Retinal pigment epithelial cell (primary cell): ENCODE measurements around the gene ABHD4.

ENCODE experiments used
- DNase-seq: peaks from one replicate; pipeline ENCODE4 v3.0.0-alpha.2; 2010; ENCODE audit warnings: low read depth
- H3K4me3 ChIP-seq: 2 replicates; pipeline ENCODE4 v1.5.1; 2011; ENCODE audit warnings: mild to moderate bottlenecking, low read length, control low read depth, moderate library complexity
- TF ChIP-seq, protein P1 (sequence below): conservative IDR thresholded peaks from 2 replicates; pipeline ENCODE4 v1.5.1; 2011; ENCODE audit warnings: low read depth, low read length, control low read depth, inconsistent platforms

The ABHD4 gene

DNA sequence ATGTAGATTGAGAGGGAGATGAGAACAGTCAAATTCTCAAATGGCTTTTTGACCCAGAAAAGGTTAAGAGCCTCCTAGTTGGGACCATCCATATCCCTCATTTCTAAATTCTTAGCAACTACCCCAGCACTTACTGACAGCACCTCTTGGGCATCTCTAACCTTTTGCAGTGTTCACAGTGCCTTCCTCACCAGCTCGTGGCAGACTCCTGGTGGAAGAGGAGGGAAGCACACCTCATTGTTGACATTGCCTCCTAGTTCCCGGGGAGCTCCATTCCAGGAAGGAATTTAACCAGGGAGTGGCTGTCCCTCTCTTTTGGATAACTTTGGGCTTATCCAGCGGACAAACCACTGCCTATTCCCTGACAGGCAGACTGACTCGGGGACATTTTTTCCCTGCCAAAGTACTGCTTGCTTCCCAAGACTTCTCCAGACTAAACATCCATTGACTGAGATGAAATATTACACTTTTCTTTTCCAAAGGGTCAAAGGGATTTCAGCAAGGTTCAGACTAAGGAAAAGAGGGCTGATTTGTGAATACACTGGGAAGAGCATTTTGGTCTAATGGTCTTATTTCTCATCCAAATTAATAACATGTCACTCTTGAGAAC lies 55.0 kb downstream of the ABHD4 start:
- TF ChIP-seq, protein P1, sequence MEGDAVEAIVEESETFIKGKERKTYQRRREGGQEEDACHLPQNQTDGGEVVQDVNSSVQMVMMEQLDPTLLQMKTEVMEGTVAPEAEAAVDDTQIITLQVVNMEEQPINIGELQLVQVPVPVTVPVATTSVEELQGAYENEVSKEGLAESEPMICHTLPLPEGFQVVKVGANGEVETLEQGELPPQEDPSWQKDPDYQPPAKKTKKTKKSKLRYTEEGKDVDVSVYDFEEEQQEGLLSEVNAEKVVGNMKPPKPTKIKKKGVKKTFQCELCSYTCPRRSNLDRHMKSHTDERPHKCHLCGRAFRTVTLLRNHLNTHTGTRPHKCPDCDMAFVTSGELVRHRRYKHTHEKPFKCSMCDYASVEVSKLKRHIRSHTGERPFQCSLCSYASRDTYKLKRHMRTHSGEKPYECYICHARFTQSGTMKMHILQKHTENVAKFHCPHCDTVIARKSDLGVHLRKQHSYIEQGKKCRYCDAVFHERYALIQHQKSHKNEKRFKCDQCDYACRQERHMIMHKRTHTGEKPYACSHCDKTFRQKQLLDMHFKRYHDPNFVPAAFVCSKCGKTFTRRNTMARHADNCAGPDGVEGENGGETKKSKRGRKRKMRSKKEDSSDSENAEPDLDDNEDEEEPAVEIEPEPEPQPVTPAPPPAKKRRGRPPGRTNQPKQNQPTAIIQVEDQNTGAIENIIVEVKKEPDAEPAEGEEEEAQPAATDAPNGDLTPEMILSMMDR, result peak; percentile 98
- H3K4me3 ChIP-seq, result no peak overlapping the region
- peak; percentile 34 for DNase-seq

DNA sequence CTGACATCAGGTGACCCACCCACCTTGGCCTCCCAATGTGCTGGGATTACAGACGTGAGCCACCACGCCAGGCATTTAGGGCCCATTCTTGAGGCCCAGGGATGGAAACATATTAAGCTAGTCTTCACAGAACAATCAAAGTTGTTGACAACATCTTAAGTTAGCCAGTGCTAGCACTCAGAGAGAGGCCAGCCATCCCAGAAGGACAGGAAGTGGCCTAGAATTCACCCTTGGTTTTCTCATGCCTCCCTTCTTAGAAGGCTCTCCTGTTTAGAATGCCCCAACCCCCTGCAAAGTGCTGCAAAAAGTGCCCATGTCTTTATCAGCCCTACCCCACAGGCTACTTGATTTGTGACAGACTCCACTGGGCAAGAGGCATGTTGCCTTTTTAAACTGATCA lies 58.1 kb downstream of the ABHD4 start:
- H3K4me3 ChIP-seq, result no peak overlapping the region
- TF ChIP-seq, protein P1, result no peak
- no peak for DNase-seq

DNA sequence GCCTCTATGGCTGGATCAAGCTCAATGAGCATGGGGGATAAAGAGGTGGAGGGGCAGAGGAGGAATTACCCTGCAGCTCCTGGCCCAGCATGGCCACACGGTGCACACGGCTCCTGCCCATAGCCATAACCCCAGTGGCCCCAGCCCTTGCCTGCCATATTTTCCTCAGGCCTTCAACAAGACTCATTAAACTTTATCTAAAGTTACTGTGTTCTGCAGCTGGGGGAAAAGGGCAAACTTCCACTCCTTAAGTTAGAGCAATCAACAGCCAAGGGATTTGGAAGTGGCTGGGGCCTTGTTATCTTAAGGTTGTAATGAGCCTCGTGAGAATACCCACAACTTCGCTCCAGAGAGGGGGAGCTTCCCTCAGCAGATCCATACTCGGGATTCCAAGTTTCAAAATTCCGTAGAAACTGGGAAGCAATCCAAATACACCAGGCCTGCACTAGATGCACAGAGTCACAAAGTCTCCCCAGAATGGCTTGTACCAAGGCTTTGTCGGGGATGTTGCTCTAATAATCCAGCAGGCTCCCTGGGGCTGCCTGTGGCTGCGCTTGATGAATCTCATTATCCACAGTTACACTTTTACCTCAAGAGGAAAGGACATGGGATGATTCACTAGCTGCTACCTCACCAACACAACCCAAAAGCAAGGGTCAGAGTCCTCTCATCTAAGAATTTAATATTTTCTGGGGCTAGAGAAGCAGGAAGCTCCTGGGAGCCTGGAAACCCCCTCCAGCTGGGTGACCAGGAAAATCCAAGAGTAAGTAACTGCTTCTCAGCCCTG lies 59.0 kb downstream of the ABHD4 start:
- H3K4me3 ChIP-seq, result no peak overlapping the region
- DNase-seq, result peak; percentile 93
- TF ChIP-seq, protein P1, result no peak

DNA sequence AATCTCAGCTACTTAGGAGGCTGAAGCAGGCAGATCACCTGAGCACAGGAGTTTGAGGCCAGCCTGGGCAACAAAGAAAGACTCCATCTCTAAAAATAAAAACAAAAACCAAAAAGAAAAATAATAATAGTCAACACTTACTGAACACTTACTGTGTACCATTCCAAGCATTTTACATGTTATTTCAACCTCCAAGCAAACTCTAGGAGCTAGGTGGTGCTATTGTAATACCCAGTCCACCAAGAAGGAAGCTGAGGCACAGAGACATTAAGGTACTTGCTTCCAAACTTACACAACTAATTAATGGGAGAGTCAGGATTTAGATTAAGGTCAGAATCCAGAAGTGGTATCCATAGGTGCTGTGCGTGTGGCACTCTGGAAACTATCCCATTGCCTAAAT lies 59.8 kb downstream of the ABHD4 start:
- TF ChIP-seq, protein P1, result peak; percentile 57
- DNase-seq, result no peak
- H3K4me3 ChIP-seq, result no peak overlapping the region

DNA sequence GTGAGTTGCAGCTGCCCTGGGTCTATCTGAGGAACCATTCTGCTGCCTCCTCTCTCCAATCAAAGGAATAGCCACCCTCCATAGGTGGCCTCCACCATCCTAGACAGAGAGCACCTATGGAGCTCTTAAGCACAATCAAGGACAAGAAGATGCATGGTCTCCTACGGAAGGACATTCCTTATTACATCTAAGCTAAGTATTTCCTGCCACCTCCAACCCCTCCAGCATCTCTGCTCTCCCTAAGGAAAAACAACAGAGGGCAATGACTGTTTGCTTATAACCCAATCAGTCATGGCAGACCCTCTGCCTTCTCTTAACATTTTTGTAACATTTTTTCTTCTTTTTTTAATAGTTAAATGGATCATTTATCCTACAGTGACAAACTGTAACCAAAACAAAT lies 60.8 kb downstream of the ABHD4 start:
- no peak for DNase-seq
- no peak overlapping the region for H3K4me3 ChIP-seq
- TF ChIP-seq, protein P1, result no peak

DNA sequence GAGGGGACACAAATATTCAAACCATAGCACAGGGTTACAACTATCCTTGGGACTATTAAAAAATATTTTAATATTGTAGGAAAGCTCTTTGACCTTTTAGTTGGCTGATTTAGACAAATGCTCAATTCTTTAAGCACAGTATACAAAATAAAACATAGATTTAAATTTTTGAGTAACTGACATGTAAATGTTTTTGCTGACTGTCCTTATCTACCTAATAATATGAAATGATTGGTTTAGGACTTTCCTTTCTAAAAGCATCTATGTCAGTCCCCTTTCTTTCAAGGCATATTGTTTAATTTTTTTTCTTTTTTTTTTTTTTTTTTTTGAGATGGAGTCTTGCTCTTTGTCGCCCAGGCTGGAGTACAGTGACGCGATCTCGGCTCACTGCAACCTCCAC lies 62.6 kb downstream of the ABHD4 start:
- TF ChIP-seq, protein P1, result no peak
- no peak for DNase-seq
- no peak overlapping the region for H3K4me3 ChIP-seq
